SK-N-SH treated with all-trans-retinoic acid at 6 μM for 48 hours (cell line): Measurements from ENCODE around the gene HRAS.

Experiments used
- ATAC-seq: fragments of 200-7000 bp; cut with Tn5 transposase; 3 replicates; pipeline ENCODE4 v1.9.1; 2020; ENCODE audit warnings: mild to moderate bottlenecking, moderate library complexity
- ARNTL ChIP-seq: fragments of 450-650 bp; formaldehyde crosslinking; IDR thresholded peaks from 2 replicates; pipeline ENCODE4 v1.5.0; 2020; ENCODE audit warnings: low read depth, mild to moderate bottlenecking, moderate library complexity, borderline replicate concordance
- CREB5 ChIP-seq: fragments of 250-450 bp; sonication (Bioruptor Pico); IDR thresholded peaks from 2 replicates; pipeline ENCODE4 v1.5.1; 2020; ENCODE audit warnings: low read depth, mild to moderate bottlenecking, moderate library complexity
- CSDC2 ChIP-seq: fragments of 250-450 bp; sonication (Bioruptor Pico); IDR thresholded peaks from 2 replicates; pipeline ENCODE4 v1.5.0; 2020; ENCODE audit warnings: mild to moderate bottlenecking, moderate library complexity
- CSRNP3 ChIP-seq: fragments of 250-450 bp; sonication (Bioruptor Pico); IDR thresholded peaks from 2 replicates; pipeline ENCODE4 v1.5.1; 2021; ENCODE audit warnings: mild to moderate bottlenecking, moderate library complexity
- ESRRG ChIP-seq: fragments of 250-450 bp; sonication (Bioruptor Pico); IDR thresholded peaks from 2 replicates; pipeline ENCODE4 v1.6.1; 2021; ENCODE audit warnings: mild to moderate bottlenecking
- ISL1 ChIP-seq: fragments of 250-450 bp; sonication (Bioruptor Pico); IDR thresholded peaks from 2 replicates; pipeline ENCODE4 v2.1.2; 2022; ENCODE audit warnings: mild to moderate bottlenecking, moderate library complexity
- OSR1 ChIP-seq: fragments of 250-450 bp; sonication (Bioruptor Pico); IDR thresholded peaks from 2 replicates; pipeline ENCODE4 v1.8.0; 2022; ENCODE audit warnings: moderate library complexity, mild to moderate bottlenecking, inconsistent platforms
- POU6F1 ChIP-seq: fragments of 250-450 bp; sonication (Bioruptor Pico); IDR thresholded peaks from 2 replicates; pipeline ENCODE4 v1.8.0; 2021; ENCODE audit warnings: low read depth, mild to moderate bottlenecking, moderate library complexity, borderline replicate concordance
- PPARA ChIP-seq: fragments of 250-450 bp; sonication (Bioruptor Pico); IDR thresholded peaks from 2 replicates; pipeline ENCODE4 v1.5.0; 2020; ENCODE audit warnings: mild to moderate bottlenecking, borderline replicate concordance
- RARB ChIP-seq: fragments of 250-450 bp; sonication (Bioruptor Pico); IDR thresholded peaks from 2 replicates; pipeline ENCODE4 v1.8.0; 2021; ENCODE audit warnings: mild to moderate bottlenecking, moderate library complexity
- SNAI2 ChIP-seq: fragments of 250-450 bp; sonication (Bioruptor Pico); IDR thresholded peaks from 2 replicates; pipeline ENCODE4 v1.5.0; 2020; ENCODE audit warnings: mild to moderate bottlenecking, moderate library complexity
- TCF4 ChIP-seq: fragments of 250-450 bp; sonication (Bioruptor Pico); IDR thresholded peaks from 2 replicates; pipeline ENCODE4 v1.8.0; 2021; ENCODE audit warnings: mild to moderate bottlenecking, moderate library complexity, borderline replicate concordance
- TSHZ2 ChIP-seq: fragments of 250-450 bp; sonication (Bioruptor Pico); IDR thresholded peaks from 2 replicates; pipeline ENCODE4 v1.5.0; 2020; ENCODE audit warnings: mild to moderate bottlenecking, moderate library complexity
- ZFP3 ChIP-seq: fragments of 250-450 bp; sonication (Bioruptor Pico); IDR thresholded peaks from 2 replicates; pipeline ENCODE4 v1.5.0; 2020; ENCODE audit warnings: mild to moderate bottlenecking, moderate library complexity
- ZFP30 ChIP-seq: fragments of 450-650 bp; formaldehyde crosslinking; IDR thresholded peaks from 2 replicates; pipeline ENCODE4 v1.5.0; 2022; ENCODE audit warnings: mild to moderate bottlenecking, moderate library complexity
- ZNF565 ChIP-seq: fragments of 450-650 bp; formaldehyde crosslinking; conservative IDR thresholded peaks from 2 replicates; pipeline ENCODE4 v1.5.0; 2020; ENCODE audit warnings: low read depth, mild to moderate bottlenecking, moderate library complexity
- ZNF70 ChIP-seq: fragments of 450-650 bp; formaldehyde crosslinking; IDR thresholded peaks from 2 replicates; pipeline ENCODE4 v1.5.0; 2020; ENCODE audit warnings: mild to moderate bottlenecking, moderate library complexity
- ZNF8 ChIP-seq: fragments of 450-650 bp; formaldehyde crosslinking; IDR thresholded peaks from 2 replicates; pipeline ENCODE4 v1.5.0; 2020; ENCODE audit warnings: mild to moderate bottlenecking, moderate library complexity

Gene HRAS

GRCh38 chr11:488579-488978, 46.8 kb downstream of the HRAS start (continued):
- TF ChIP-seq CSRNP3 (CRISPR knock-in tag), result no peak
- TF ChIP-seq TCF4 (CRISPR knock-in tag), result no peak
- TF ChIP-seq CREB5 (CRISPR knock-in tag), result no peak
- no peak for TF ChIP-seq PPARA (CRISPR knock-in tag)
- TF ChIP-seq, all 23 proteins: peak for 0

- no peak for TF ChIP-seq ZNF8 (CRISPR knock-in tag)
- no peak for TF ChIP-seq RARB (CRISPR knock-in tag)
- no peak for TF ChIP-seq ZFP3 (CRISPR knock-in tag)
- TF ChIP-seq ZFP30 (CRISPR knock-in tag), result no peak
- no peak for TF ChIP-seq SNAI2 (CRISPR knock-in tag)
- no peak for TF ChIP-seq CREB5 (CRISPR knock-in tag)
- no peak for TF ChIP-seq POU6F1
- no peak for TF ChIP-seq ISL1 (CRISPR knock-in tag)
- TF ChIP-seq CSRNP3 (CRISPR knock-in tag), result no peak
- no peak for TF ChIP-seq CSDC2 (CRISPR knock-in tag)
- TF ChIP-seq ZNF70 (CRISPR knock-in tag), result no peak
- TF ChIP-seq ESRRG, result no peak
- no peak for TF ChIP-seq ARNTL
- TF ChIP-seq TSHZ2, result no peak
- TF ChIP-seq TCF4 (CRISPR knock-in tag), result no peak
- TF ChIP-seq ZNF565 (CRISPR knock-in tag), result no peak
- no peak for TF ChIP-seq OSR1
- ATAC-seq, result no peak
Observed at GRCh38 chr11:488062-488461, 47.3 kb downstream of the HRAS start.

- no peak for ATAC-seq
- TF ChIP-seq TSHZ2 (no peak), PPARA (CRISPR knock-in tag) (no peak), ZNF565 (CRISPR knock-in tag) (no peak), ZFP30 (CRISPR knock-in tag) (no peak), ESRRG (no peak), POU6F1 (no peak), CSRNP3 (CRISPR knock-in tag) (no peak)
Observed at GRCh38 chr11:487571-488021, 47.8 kb downstream of the HRAS start.
